Fibroblast of the conjunctiva (primary cell): ENCODE results near the gene TMA7.
"Not testable (repeated sequence)": the region's sequence is repeated elsewhere in the genome, so short reads cannot be mapped to it uniquely, and the experiment has no call there.

Experiments used
- DNase-seq: peaks from one replicate; pipeline ENCODE4 v3.0.0-alpha.2; 2010; ENCODE audit warnings: low read depth

The TMA7 gene

GRCh38 chr3:48436477-48436787 is 3.6 kb upstream of the TMA7 start:
- DNase-seq, result no peak

- DNase-seq, result no peak
Observed at GRCh38 chr3:48436855-48437254, 3.2 kb upstream of the TMA7 start.

GRCh38 chr3:48437812-48438211 is 2.2 kb upstream of the TMA7 start:
- DNase-seq, result no peak

DNA sequence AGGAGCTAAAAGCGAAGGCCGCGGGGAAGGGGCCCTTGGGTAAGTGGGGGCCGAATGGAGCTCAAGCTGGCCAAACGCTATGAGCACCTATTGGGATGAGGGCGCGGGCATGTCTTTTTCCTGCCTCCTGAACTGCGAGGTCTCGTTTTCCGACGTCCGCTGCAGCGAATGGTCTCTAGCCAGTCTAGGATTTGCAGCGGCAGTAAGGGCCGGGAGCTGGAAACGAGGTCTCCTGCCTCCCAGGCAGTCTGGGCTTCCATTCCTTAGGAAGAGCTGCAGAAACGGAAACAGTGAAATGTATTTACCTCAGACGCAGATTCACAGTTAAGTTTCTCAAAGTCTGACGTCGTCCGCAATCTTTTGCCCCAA is 517 bp downstream of the TMA7 start:
- DNase-seq, result no peak

DNA sequence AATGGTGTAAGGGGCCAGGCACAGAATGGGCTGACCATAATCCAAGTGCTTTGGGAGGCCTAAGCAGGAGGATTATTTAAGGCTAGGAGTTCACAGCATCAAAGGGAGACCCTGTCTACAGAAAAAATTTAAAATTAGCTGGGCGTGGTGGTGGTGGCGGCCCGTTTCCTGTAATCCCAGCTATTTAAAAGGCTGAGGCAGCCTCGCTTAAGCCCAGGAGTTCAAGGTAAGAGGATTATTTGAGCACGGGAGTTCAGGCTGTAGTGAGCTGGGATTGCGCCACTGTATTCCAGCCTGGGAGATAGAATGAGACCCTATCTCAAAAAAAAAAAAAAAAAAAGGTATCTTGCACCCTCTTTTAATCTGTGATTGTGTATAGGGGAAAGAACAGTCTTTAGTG is 1.9 kb downstream of the TMA7 start:
- DNase-seq, result no peak

- no peak for DNase-seq
Observed at GRCh38 chr3:48445277-48445882, 5.3 kb downstream of the TMA7 start.

DNA sequence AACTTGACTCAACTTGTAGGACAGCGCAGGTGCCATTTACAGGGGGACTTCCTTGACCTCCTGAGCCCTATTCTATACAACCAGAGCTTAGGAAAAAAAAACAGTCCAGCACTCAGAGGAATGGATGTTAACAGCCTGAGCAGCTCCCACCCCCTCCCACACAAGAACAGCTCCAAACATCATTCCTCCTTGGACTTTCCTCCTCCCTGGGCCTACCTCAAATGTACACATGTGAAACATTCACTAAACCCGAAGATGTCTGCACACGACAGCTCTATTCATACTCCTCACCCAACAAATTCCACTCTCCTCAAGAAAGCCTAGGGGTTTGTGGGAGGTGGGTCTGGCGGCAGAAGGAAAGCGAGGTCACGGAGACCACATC is 6.0 kb downstream of the TMA7 start:
- no peak for DNase-seq

- DNase-seq, result peak; percentile 56
Observed at GRCh38 chr3:48446425-48447193, 6.6 kb downstream of the TMA7 start, which contains the start of gene ATRIP. ATRIP (plus strand) TSS chr3:48446737; CDS start chr3:48446846, 109 bp downstream.

DNA sequence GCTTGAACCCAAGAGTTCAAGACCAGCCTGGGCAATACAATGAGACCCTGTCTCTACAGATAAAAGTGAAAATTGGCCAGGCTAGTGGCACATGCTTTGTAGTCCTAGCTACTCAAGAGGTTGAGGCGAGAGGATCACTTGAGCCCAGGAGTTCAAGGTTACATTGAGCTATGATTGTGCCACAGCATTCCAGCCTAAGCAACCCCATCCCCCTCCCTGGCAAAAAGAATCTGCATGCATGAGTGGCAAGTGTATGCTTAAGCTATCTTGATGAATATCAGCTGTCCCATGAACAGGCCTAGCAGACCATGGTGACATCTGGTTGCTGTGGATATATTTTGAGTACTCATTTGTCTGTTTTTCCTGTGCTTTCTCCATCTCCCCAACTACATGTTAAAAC is 11.2 kb downstream of the TMA7 start:
- DNase-seq, result no peak

DNA sequence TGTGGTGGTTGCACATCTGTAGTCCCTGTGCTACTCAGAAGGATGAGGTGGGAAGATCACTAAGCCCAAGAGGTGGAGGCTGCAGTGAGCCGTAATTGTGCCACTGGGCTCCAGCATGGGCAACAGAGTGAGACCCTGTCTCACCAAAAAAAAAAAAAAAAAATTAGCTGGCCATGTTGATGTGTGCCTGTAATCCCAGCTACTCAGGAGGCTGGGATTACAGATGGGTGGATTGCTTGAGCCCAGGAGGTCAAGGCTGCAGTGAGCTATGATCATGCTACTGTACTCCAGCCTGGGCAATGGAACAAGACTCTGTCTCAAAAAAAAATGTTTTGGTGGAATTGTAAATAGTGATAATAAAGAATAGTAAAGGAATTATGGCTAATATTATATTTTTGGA is 16.4 kb downstream of the TMA7 start:
- DNase-seq, result no peak

GRCh38 chr3:48459331-48459730 is 19.3 kb downstream of the TMA7 start:
- DNase-seq, result no peak

GRCh38 chr3:48459773-48460516 is 19.9 kb downstream of the TMA7 start:
- no peak for DNase-seq

- DNase-seq, result no peak
Observed at GRCh38 chr3:48460517-48460902, 20.5 kb downstream of the TMA7 start.

GRCh38 chr3:48461767-48462166 is 21.7 kb downstream of the TMA7 start:
- DNase-seq, result not testable (repeated sequence)

GRCh38 chr3:48463703-48464102 is 23.6 kb downstream of the TMA7 start:
- no peak for DNase-seq

DNA sequence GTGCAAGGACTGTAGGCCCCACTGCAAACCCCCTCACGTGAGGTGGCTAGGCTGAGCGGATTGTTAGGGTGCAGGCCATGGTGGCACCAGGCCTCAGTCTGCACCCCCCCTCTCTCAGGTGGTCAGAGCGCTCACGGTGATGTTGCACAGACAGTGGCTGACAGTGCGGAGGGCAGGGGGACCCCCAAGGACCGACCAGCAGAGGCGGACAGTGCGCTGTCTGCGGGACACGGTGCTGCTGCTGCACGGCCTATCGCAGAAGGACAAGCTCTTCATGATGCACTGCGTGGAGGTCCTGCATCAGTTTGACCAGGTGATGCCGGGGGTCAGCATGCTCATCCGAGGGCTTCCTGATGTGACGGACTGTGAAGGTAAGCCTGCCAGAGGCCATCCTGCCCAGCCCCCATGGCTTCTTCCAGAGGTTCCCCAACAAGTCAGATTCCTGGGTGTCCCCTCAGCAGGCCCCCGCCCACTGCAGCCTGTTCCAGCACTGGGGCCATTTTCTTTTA is 24.7 kb downstream of the TMA7 start:
- no peak for DNase-seq

GRCh38 chr3:48465237-48465530 is 25.1 kb downstream of the TMA7 start:
- no peak for DNase-seq

GRCh38 chr3:48465531-48466378 is 25.7 kb downstream of the TMA7 start:
- DNase-seq, result peak; percentile 100

GRCh38 chr3:48466386-48467109 is 26.5 kb downstream of the TMA7 start:
- no peak for DNase-seq

- no peak for DNase-seq
Observed at GRCh38 chr3:48467110-48467454, 27.0 kb downstream of the TMA7 start.

DNA sequence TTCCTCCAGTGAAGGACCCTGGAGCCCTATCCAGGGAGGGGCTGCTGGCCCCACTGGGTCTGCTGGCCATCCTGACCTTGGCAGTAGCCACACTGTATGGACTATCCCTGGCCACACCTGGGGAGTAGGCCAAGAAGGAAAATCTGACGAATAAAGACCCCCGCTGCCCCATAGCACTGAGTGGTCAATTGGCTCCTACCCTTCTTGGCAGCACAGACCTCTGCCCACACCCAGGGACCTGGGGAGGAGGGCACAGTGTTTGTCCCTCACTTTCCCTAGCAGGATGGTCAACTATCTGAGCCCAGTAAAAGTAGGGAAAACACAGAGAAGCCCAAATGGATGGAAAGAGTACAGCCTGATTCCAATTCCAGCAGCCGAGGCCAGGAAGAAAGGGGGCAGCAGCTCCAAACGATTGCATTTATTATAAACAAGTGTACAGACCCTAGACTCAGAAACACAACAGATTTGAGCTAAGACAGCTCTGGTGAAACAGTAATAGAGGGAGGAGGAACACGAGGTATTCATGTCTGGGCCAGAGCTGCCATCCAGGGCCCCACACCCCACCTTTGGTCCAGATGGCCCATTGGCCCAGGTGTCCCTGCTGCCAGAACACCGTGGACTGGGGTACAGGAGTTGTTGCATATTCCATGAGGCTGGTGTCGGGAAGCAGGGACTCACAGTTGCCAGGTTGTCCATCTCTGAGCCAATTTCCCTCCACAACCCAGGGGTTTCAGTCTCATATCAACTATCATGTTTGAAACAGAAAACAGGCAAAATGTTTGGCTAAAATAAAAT is 27.6 kb downstream of the TMA7 start:
- no peak for DNase-seq
